A673 (cell line): ENCODE data around the gene COPZ1.

Experiments used
- EZH2 ChIP-seq: fragments of 200-600 bp; sonication (generic); IDR thresholded peaks from 2 replicates; pipeline ENCODE4 v1.6.1; 2017; ENCODE audit warnings: borderline replicate concordance, low read depth, mild to moderate bottlenecking, mixed read lengths, antibody characterized with exemption, low read length; ENCODE audit not compliant: poor library complexity, severe bottlenecking
- TF ChIP-seq, protein P1 (sequence below): fragments of 300-800, 200-600 bp; sonication (generic); conservative IDR thresholded peaks from 2 replicates; pipeline ENCODE4 v1.5.1; 2017; ENCODE audit warnings: low read depth, mild to moderate bottlenecking, antibody characterized with exemption, low read length, moderate library complexity, mixed read lengths

DNA sequence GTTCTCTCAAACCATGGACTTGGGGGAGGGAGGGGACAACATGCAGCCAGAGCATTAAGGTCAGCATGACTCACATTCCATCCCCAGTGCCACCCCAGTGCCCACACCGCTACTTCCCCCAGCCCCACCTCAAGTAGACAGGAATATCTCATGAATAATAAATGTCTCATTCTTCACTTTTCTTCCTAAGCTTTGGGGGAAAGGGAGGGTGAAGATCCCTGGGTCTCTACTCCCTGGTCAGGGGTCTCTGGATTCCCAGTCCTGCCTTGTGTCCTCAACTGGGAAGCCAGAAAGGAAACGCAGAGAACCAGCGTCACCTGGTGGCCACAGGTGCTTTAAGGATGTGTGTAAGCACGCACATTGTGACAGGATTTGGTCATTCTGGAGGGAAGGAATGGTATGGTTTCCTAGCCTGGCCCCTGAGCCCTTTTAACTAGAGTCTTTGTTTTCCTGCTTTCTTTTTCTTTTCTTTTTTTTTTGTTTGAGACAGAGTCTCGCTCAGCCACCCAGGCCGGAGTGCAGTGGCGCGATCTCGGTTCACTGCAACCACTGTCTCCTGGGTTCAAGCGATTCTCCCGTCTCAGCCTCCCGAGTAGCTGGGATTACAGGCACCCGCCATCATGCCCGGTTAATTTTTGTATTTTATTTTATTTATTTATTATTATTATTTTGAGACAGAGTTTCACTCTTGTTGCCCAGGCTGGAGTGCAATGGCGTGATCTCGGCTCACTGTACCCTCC is 36.0 kb downstream of the COPZ1 start:
- TF ChIP-seq, protein P1, sequence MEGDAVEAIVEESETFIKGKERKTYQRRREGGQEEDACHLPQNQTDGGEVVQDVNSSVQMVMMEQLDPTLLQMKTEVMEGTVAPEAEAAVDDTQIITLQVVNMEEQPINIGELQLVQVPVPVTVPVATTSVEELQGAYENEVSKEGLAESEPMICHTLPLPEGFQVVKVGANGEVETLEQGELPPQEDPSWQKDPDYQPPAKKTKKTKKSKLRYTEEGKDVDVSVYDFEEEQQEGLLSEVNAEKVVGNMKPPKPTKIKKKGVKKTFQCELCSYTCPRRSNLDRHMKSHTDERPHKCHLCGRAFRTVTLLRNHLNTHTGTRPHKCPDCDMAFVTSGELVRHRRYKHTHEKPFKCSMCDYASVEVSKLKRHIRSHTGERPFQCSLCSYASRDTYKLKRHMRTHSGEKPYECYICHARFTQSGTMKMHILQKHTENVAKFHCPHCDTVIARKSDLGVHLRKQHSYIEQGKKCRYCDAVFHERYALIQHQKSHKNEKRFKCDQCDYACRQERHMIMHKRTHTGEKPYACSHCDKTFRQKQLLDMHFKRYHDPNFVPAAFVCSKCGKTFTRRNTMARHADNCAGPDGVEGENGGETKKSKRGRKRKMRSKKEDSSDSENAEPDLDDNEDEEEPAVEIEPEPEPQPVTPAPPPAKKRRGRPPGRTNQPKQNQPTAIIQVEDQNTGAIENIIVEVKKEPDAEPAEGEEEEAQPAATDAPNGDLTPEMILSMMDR, result peak; percentile 91
- TF ChIP-seq EZH2, result no peak
